OCI-LY1 (cell line): ENCODE data around the gene EXOC6B.

Experiments
- H2AFZ ChIP-seq: fragments of 200-600 bp; sonication (generic), shearing (Covaris generic); 2 replicates; pipeline ENCODE4 v1.6.0; 2014; ENCODE audit warnings: antibody characterized with exemption, mild to moderate bottlenecking, low read length
- H3F3A ChIP-seq: fragments of 200-600 bp; sonication (generic), shearing (Covaris generic); 2 replicates; pipeline ENCODE4 v1.6.0; 2014; ENCODE audit warnings: mild to moderate bottlenecking, antibody characterized with exemption, low read length, moderate library complexity; ENCODE audit not compliant: insufficient read depth
- H3K27ac ChIP-seq: fragments of 200-600 bp; sonication (generic); 2 replicates; pipeline ENCODE4 v1.5.1; 2014; ENCODE audit warnings: low read length, mixed run types, mild to moderate bottlenecking, low read depth; ENCODE audit not compliant: poor library complexity, severe bottlenecking
- H3K27me3 ChIP-seq: fragments of 200-600 bp; sonication (generic); 2 replicates; pipeline ENCODE4 v1.6.0; 2014; ENCODE audit warnings: antibody characterized with exemption, mild to moderate bottlenecking, low read length, moderate library complexity; ENCODE audit not compliant: insufficient read depth
- H3K36me3 ChIP-seq: fragments of 200-600 bp; sonication (generic); 2 replicates; pipeline ENCODE4 v1.6.1; 2014; ENCODE audit warnings: mild to moderate bottlenecking, antibody characterized with exemption, low read length, moderate library complexity, mixed read lengths; ENCODE audit not compliant: insufficient read depth
- H3K4me1 ChIP-seq: fragments of 200-600 bp; sonication (generic); 2 replicates; pipeline ENCODE4 v1.5.1; 2014; ENCODE audit warnings: mild to moderate bottlenecking, low read length, moderate library complexity; ENCODE audit not compliant: insufficient read depth, severe bottlenecking
- H3K4me2 ChIP-seq: fragments of 200-600 bp; sonication (generic), shearing (Covaris generic); 2 replicates; pipeline ENCODE4 v1.6.1; 2014; ENCODE audit warnings: low read length
- H3K4me3 ChIP-seq: fragments of 200-600 bp; sonication (generic); 2 replicates; pipeline ENCODE4 v1.5.1; 2014; ENCODE audit warnings: low read length, low read depth, mild to moderate bottlenecking, mixed read lengths; ENCODE audit not compliant: poor library complexity, severe bottlenecking
- H3K79me2 ChIP-seq: fragments of 200-600 bp; shearing (Covaris generic); 2 replicates; pipeline ENCODE4 v1.6.1; 2016; ENCODE audit warnings: mixed run types, low read length, mixed read lengths; ENCODE audit not compliant: insufficient read depth
- H3K9ac ChIP-seq: fragments of 200-600 bp; sonication (generic), shearing (Covaris generic); 2 replicates; pipeline ENCODE4 v1.6.1; 2014; ENCODE audit warnings: mild to moderate bottlenecking, low read length, mixed read lengths
- H3K9me2 ChIP-seq: fragments of 200-600 bp; sonication (generic), shearing (Covaris generic); 2 replicates; pipeline ENCODE4 v1.6.1; 2014; ENCODE audit warnings: low read depth, mild to moderate bottlenecking, low read length, mixed read lengths
- H3K9me3 ChIP-seq: fragments of 200-600 bp; shearing (Covaris generic); 2 replicates; pipeline ENCODE4 v1.6.1; 2014; ENCODE audit warnings: low read length, mixed read lengths
- H4K20me1 ChIP-seq: fragments of 200-600 bp; sonication (generic), shearing (Covaris generic); 2 replicates; pipeline ENCODE4 v1.6.0; 2016; ENCODE audit warnings: mild to moderate bottlenecking, low read length; ENCODE audit not compliant: insufficient read depth
- EZH2 ChIP-seq: fragments of 200-600 bp; sonication (generic), shearing (Covaris generic); IDR thresholded peaks from 2 replicates; pipeline ENCODE4 v1.8.0; 2017; ENCODE audit warnings: borderline replicate concordance, mixed run types, mild to moderate bottlenecking, antibody characterized with exemption, low read length, moderate library complexity, mixed read lengths
- TF ChIP-seq, protein P1 (sequence below): fragments of 200-600 bp; sonication (generic), shearing (Covaris generic); IDR thresholded peaks from 2 replicates; pipeline ENCODE4 v1.5.1; 2017; ENCODE audit warnings: mild to moderate bottlenecking, antibody characterized with exemption, low read length, moderate library complexity, mixed read lengths

Gene EXOC6B

DNA sequence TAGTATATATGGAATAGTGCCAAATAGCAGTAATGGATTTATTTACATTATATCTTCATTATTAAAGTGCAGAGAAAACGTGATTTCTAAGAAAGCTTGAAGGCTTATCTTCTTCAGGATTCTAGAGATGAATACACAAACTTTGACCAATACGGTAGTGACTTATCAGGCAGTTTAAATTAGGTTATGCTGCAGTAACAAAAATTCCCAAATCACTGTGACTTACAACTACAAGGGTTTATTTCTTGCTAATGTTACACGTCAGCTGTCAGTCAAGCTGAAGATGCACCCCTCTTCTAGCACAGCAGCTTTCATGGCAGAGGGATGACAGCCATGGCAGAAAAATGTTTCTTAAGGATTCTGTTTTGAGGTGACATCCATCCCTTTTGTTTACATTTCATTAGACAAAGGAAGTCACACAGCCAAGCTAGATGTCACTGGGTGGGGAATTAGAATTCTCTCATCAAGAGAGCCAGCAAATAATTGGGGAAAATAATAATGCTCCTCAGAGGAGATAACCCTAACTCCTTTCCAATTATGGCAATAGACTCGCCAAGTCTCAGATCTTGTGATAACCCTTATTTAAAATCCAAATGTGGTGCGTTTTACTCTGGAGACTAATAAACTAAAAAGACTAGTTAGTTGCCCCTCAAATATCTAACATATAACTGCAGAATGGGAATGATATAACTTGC is 409.9 kb downstream of the EXOC6B start:
- Histone ChIP-seq H3K9ac (no peak overlapping the region), H3K36me3 (no peaks in the 10 kb centered on the region), H3K9me3 (no peaks in the 10 kb centered on the region), H3K4me3 (no peak overlapping the region), H3K4me2 (no peak overlapping the region), H3F3A (no peaks in the 10 kb centered on the region), H3K79me2 (no peaks in the 10 kb centered on the region), H2AFZ (no peak overlapping the region), H3K27me3 (no peaks in the 10 kb centered on the region), H4K20me1 (no peaks in the 10 kb centered on the region), H3K27ac (no peak overlapping the region), H3K4me1 (no peaks in the 10 kb centered on the region), H3K9me2 (no peaks in the 10 kb centered on the region)
- no peak for TF ChIP-seq EZH2
- TF ChIP-seq, protein P1, sequence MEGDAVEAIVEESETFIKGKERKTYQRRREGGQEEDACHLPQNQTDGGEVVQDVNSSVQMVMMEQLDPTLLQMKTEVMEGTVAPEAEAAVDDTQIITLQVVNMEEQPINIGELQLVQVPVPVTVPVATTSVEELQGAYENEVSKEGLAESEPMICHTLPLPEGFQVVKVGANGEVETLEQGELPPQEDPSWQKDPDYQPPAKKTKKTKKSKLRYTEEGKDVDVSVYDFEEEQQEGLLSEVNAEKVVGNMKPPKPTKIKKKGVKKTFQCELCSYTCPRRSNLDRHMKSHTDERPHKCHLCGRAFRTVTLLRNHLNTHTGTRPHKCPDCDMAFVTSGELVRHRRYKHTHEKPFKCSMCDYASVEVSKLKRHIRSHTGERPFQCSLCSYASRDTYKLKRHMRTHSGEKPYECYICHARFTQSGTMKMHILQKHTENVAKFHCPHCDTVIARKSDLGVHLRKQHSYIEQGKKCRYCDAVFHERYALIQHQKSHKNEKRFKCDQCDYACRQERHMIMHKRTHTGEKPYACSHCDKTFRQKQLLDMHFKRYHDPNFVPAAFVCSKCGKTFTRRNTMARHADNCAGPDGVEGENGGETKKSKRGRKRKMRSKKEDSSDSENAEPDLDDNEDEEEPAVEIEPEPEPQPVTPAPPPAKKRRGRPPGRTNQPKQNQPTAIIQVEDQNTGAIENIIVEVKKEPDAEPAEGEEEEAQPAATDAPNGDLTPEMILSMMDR, result no peak

DNA sequence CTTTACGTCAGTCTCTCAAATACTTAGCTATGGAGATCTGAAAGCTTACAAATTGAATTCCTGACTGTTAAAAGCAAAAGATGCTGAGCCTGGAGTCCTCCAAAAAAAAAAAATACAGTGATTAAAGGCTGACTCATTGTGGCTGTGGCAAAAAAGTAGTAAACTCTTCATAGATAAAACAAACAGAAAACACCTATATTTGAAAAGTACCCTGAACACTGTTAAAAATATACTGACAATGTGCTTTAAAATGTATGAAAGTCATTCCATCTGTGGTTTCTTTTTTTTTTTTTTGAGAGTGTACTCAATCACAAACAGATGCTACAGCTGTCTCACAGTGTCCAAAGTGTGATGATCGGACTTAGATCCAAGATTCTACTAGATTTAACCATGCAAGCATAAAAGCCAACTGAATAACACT is 410.6 kb downstream of the EXOC6B start:
- no peaks in the 10 kb centered on the region for H3K9me2 ChIP-seq
- no peaks in the 10 kb centered on the region for H3K9me3 ChIP-seq
- TF ChIP-seq, protein P1, result no peak
- TF ChIP-seq EZH2, result no peak
- no peaks in the 10 kb centered on the region for H4K20me1 ChIP-seq
- no peaks in the 10 kb centered on the region for H3K79me2 ChIP-seq
- no peak overlapping the region for H3K4me2 ChIP-seq
- no peaks in the 10 kb centered on the region for H3K36me3 ChIP-seq
- no peak overlapping the region for H3K9ac ChIP-seq
- H3K27me3 ChIP-seq, result no peaks in the 10 kb centered on the region
- no peak overlapping the region for H3K27ac ChIP-seq
- no peak overlapping the region for H2AFZ ChIP-seq
- H3F3A ChIP-seq, result no peaks in the 10 kb centered on the region
- no peaks in the 10 kb centered on the region for H3K4me1 ChIP-seq
- H3K4me3 ChIP-seq, result no peak overlapping the region

DNA sequence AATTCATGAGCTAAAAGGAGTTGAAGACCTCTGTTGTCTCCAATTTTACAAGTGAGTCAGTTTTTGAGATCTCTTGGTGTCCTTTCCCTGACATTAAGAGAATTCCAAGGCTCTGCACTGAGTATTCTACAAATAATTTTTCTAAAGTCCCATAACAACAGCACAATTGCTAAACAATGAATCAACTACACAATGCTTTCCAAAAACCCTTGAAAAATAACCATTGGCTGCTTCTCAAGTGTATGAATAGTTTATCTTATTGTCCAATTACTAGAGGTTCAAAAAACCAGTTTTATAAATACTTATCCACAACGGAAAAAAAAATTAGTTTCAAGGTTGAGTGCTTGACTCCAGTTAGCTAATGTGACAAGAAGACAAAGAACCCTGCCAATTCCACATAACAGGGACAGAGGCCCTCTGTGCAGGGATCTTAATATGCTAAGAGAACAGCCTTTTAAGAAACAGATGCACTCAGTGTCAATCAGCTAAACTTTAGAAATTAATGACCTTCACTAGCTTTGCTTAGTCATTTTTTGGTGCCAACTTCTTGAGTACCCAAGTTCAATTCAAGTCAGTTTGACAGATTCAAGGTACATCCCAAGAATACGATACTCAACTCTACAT is 411.6 kb downstream of the EXOC6B start:
- Histone ChIP-seq H4K20me1 (no peaks in the 10 kb centered on the region), H3K36me3 (no peaks in the 10 kb centered on the region), H3K27ac (no peak overlapping the region), H3K9ac (no peak overlapping the region), H3K27me3 (no peaks in the 10 kb centered on the region), H3K9me3 (no peaks in the 10 kb centered on the region), H3K4me3 (no peak overlapping the region), H3K4me1 (no peaks in the 10 kb centered on the region), H3F3A (no peaks in the 10 kb centered on the region), H3K9me2 (no peaks in the 10 kb centered on the region), H2AFZ (no peak overlapping the region), H3K79me2 (no peaks in the 10 kb centered on the region), H3K4me2 (no peak overlapping the region)
- TF ChIP-seq, protein P1, result no peak
